Kasumi-1 (cell line): ENCODE results near the gene TTBK2.
"Not testable (repeated sequence)": the region's sequence is repeated elsewhere in the genome, so short reads cannot be mapped to it uniquely, and the experiment has no call there.

Experiments
- DNase-seq, 2 experiments: peaks; one replicate each; lab custom pipeline; 2025; lab: John Stamatoyannopoulos, UW

TTBK2 gene

DNA sequence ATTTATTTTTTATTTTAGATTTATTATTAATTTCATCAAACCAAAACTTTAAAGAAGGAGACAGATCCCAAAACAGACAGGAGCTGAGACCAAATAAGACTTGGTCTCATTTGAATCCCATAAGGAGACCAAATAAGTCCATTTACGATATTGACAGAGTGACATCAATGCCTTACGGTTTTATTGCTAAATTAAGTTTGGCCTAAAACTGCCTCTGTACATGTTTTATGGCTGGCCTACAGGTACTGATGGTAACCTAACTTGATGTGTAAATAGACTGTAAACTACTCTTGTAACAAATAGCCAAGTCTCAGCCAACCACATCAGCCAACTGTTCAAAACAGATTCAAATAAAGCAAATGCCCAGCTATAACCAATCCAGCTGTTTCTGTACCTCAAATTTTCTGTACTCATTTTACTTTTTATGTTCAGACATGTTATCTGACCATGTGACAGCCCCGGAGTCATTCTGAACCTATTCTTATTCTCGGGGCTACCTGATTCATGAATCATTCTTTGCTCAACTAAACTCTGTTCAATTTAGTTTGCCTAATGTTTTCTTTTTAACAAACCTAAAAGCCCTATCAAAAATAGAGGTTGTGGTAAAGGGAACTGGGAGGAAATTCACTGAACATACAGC is 94.2 kb downstream of the TTBK2 start:
- DNase-seq, result no peak

- DNase-seq, result no peak
These were observed 95.0 kb downstream of the TTBK2 start for GRCh38 chr15:42825599-42825998.

DNA sequence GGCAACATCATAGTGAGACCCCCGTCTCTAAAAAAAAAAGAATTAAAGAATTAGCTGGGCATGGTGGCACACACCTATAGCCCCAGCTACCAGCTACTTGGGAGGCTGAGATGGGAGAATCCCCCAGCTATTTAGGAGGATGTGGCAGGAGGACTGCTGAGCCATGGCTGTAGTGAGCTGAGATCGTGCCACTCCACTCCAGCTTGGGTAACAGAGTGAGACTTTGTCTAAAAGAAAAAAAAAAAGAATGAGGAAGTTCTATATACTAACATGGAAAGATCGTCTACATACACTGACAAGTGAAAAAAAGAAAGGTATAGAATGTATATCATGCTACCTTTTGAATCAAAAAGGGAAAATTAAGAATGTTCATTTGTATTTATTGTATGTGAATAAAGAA is 99.8 kb downstream of the TTBK2 start:
- no peak for DNase-seq

DNA sequence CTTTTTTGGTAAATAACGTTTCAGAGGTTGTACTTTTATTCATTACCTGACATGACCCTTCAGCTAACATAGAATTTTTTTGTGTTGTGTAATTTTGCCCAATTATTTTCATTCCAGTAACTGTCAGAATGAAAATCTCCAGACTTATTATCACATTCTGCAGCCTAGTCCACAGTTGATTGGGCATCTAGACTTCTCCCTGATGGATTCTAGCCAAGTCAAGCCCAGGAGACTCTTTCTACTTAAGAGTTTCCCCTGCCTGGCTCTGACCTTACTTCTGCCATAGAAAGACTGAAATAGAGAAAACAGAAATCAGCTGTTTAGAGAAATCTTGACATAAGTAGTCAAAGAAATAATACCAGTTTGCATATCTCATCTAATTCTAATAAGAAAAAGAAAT is 100.8 kb downstream of the TTBK2 start:
- no peak for DNase-seq

DNA sequence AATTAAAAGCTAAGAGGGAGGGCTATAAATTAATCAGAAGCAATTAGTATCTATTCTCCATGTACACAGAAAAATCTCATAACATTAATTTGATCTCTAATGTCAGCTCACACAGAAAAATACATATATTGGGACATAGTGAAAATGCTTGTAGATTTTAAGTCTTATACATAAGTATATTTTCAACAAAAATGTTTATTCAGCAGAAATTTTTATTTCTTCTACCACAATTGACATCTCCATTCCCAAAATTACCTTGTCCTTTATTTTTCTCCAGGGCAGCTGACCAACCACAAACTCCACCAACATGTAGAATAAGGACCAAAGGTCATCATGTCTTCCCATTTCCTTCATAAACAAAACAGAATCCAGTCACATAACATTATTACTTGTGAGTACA is 109.1 kb downstream of the TTBK2 start:
- no peak for DNase-seq

- DNase-seq, result no peak
These were observed 111.7 kb downstream of the TTBK2 start for GRCh38 chr15:42808913-42809312.

DNA sequence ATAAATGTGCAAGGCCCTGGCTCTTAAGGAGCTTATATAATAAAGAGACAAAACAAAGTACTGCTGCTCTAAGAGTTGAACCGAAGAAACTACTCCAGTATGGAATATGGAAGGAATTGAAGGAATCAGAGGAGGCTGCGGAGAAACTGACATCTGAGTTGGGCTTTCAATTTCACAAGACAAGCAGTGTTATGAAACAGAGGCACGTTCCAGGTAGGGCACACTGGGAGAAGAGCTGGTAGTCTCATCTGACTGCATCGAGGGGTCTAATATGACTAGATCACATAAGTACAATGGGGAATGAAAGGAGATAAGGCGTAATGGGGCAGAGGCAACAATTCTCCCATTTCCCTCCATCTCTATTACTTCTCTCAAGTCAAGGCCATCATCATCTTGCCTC is 115.3 kb downstream of the TTBK2 start:
- DNase-seq, result no peak

DNA sequence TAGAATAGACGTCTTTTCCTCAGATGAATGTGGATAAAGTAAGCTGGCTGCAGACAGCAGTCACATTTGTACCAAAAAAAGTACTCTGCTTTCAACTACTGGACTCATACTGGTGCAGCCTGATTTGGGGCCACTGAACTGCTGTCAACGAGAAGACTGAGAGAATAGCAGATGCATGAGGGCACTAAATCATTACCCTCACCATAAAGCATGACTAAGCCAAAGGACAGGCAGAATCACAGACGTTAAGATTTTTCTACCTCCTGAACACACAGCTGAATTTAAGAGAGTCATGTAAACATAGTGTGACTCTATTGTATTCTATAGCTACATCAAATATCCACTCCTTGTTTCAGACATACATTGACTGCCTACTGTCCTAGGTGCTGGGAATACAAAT is 115.8 kb downstream of the TTBK2 start:
- no peak for DNase-seq

- DNase-seq, result no peak
These were observed 117.1 kb downstream of the TTBK2 start for GRCh38 chr15:42803436-42803835.

DNA sequence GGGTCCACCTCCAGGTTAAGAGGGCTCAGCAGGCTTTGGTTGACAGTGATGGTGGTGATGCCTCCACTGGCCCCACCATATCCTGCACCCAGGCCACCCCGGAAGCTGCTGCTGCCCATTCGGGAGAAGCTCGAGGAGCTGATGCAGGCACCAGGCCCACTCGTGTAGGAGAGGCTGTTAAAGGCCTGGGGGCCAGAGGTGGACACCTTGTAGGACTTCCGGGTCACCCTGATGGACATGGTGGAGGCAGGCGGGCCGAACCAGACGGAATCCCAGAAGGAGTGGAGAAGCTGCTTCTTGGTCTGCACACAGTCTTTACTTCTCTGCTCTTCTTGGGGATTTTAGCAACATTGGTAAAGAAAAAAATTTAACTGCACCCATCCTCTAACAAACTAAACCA is 118.4 kb downstream of the TTBK2 start:
- DNase-seq, result no peak

DNA sequence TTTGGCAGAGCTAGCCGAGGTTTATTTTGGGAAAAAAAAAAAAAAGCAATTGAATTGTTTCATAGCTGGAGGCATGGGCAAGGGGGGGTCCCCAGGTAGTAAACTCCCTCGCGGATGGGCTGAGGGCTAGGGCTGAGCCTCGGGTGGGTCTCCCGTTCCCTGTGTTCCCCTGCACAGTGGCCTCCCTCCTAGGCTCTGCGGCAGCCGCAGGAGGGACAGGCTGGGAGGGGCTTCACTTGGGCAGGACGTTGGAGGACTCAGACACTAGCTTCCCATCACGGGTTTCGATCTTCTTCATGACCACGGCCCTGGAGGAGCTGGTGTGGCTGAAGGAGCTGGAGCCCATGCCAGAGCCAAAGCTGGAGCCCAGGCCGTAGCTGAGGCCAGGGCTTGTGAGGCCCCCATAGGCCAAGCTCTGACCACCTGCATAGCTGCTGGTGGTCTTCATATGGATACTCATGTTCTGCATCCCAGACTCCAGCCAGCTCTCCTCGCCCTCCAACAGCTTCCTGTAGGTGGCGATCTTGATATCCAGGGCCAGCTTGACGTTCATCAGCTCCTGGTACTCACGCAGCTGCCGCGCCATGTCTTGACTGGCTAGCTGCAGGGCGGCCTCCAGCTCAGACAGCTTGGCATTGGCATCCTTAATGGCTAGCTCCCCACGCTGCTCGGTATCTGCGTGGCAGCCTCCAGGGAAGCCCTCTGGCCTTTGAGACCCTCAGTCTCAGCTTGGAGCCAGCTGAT is 119.7 kb downstream of the TTBK2 start:
- DNase-seq, result no peak

DNA sequence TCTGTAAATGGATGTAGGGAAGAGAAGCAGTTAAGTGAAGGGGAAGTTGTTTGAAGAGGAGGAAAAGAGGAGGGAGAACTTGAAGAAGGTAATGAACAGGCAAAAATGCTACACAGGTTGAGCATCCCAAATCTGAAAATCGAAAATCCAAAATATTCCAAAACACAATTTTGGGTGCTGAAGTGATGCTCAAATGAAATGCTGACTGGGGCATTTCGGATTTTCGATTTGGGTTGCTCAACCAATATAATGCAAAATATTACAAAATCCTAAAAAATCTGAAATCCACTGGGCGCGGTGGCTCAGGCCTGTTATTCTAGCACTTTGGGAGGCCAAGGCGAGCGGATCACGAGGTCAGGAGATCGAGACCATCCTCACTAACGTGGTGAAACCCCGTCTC is 121.8 kb downstream of the TTBK2 start:
- no peak for DNase-seq

DNA sequence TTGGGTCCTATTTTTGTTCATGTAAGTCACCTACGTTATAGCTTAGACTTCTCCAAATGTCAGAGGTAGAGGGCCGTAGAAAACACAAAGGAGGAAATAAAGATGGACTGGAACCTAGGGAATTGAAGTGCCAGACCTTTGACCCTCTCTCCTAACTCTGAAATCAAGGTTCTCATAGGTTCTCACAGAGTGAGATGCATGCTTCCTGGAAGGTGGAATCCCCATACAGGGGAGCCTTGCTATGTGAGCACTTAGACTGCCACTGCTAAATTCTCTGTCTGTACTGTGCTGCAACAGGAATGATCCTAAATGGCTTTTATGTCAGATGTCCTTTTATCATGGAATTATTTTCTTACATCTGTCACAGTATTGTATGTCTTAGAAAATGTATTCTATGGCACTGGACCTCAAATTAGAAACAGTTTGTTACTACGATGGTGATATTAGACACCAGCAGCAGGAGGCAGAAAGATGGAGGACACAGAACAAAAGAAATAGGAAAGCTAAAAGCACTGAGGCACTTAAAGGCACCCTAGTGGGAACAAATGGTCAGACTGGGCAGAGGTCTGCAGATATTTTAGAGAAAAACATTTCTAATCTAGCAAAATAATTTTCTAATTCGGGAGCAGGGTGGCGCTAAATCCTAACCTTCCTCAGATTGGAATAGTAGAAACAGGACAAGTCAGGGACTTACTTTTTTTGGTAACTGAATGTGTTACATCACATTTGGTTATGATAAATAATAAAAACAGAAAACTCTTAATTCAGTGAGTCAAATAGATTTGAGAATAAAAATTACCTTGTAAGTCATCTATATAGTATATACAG is 123.4 kb downstream of the TTBK2 start:
- no peak for DNase-seq

GRCh38 chr15:42788725-42789124 is 131.9 kb downstream of the TTBK2 start:
- DNase-seq, result peak; percentile 8 to 45

DNA sequence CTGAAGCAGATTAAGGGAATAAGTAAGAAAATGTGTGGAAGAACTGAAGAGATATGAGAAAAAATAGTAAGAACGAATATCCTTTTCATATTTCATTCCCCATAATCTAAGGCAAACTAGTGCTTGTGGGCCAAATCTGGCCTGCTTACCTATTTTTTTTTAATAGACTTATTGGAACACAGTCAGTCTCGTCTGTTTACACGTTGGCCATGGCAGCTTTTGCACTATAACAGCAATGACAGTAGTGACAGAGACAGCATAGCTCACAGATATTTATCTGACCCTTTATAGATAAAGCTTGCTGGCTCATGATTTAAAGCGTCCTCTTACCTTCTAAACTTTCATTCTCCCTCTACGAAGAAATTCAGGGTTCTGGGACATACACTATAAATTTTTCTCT is 133.6 kb downstream of the TTBK2 start:
- no peak for DNase-seq

- DNase-seq, result no peak
These were observed 135.0 kb downstream of the TTBK2 start for GRCh38 chr15:42785569-42785968.

DNA sequence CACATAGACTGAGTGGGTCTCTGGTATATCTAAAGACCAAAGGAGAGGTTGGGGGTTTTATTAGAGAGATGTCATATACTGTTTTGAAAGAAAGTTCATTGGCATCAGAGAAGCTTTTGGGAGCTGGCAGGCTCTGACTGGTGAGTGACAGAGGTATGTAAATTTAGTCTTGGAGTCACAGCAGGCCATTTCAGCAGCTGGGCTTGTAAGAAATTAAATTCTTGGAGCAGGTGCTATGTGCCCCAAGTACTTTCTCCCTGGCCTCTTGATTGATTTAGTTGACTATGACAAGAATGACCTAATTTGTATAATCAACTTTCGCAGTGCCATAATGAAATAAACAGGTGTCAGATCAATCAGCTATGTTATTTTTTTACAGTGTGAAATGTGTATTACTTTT is 135.9 kb downstream of the TTBK2 start:
- no peak for DNase-seq

GRCh38 chr15:42782716-42783115 is 137.9 kb downstream of the TTBK2 start:
- no peak for DNase-seq

- DNase-seq, result no peak
These were observed 145.2 kb downstream of the TTBK2 start for GRCh38 chr15:42775416-42775815.

GRCh38 chr15:42772901-42773300 is 147.7 kb downstream of the TTBK2 start:
- no peak for DNase-seq

DNA sequence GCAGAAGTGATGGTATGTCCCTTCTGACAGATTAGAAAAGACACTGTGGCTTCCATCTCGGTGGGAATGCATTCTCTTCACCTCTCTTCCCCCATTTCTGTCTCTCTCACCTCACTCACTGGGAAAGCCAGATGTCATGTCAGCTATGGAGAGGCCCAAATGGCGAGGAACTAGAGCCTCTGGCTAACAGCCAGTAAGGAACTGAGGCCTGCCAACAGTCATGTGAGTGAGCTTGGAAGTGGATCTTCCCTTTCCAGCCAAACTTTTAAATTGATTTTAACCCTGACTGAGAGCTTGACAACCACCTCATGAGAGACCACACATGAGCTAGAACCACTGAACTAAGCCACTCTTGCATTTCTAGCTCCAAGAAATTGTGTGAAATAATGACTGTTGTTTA is 148.4 kb downstream of the TTBK2 start:
- DNase-seq, result no peak

GRCh38 chr15:42766109-42766508 is 154.5 kb downstream of the TTBK2 start:
- DNase-seq, result not testable (repeated sequence)

DNA sequence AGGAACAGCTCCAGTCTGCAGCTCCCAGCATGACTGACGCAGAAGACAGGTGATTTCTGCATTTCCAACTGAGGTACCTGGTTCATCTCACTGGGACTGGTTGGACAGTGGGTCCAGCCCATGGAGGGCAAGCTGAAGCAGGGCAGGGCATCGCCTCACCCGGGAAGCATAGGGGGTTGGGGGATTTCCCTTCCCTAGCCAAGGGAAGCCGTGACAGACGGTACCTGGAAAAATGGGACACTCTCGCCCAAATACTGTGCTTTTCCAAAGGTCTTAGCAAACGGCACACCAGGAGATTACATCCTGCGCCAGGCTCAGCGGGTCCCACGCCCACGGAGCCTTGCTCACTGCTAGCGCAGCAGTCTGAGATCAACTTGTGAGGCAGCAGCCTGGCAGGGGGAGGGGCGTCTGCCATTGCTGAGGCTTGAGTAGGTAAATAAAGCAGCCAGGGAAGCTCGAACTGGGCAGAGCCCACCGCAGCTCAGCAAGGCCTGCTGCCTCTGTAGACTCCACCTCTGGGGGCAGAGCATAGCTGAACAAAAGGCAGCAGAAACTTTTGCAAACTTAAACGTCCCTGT is 156.3 kb downstream of the TTBK2 start:
- not testable (repeated sequence) for DNase-seq
